ENCODE results near the gene PNPLA6.
"Not testable (repeated sequence)": the region's sequence is repeated elsewhere in the genome, so short reads cannot be mapped to it uniquely, and the experiment has no call there.

PNPLA6 gene

GRCh38 chr19:7556696-7557315 is 21.3 kb downstream of the PNPLA6 start:
- DNase-seq: no peak

- no peak for DNase-seq
Observed at GRCh38 chr19:7558667-7559066, 23.1 kb downstream of the PNPLA6 start.

- no peak for DNase-seq
Observed at GRCh38 chr19:7559102-7559501, 23.6 kb downstream of the PNPLA6 start.

GRCh38 chr19:7560255-7560654 is 24.7 kb downstream of the PNPLA6 start:
- no peak for DNase-seq

- DNase-seq: no peak
Observed at GRCh38 chr19:7561325-7561724, 25.8 kb downstream of the PNPLA6 start.

GRCh38 chr19:7562646-7563393 is 27.3 kb downstream of the PNPLA6 start:
- no peak for DNase-seq

- DNase-seq: no peak
Observed at GRCh38 chr19:7564866-7565265, 29.3 kb downstream of the PNPLA6 start.

- no peak for DNase-seq
Observed at GRCh38 chr19:7565332-7565731, 29.8 kb downstream of the PNPLA6 start.

GRCh38 chr19:7570761-7571160 is 35.2 kb downstream of the PNPLA6 start:
- DNase-seq: no peak

GRCh38 chr19:7575434-7576040 is 40.0 kb downstream of the PNPLA6 start:
- DNase-seq: peak; percentile 28

- DNase-seq: not testable (repeated sequence)
Observed at GRCh38 chr19:7577422-7577821, 41.9 kb downstream of the PNPLA6 start.

- DNase-seq: no peak
Observed at GRCh38 chr19:7578127-7578526, 42.6 kb downstream of the PNPLA6 start.

- no peak for DNase-seq
Observed at GRCh38 chr19:7579182-7579581, 43.7 kb downstream of the PNPLA6 start.

- no peak for DNase-seq
Observed at GRCh38 chr19:7582446-7582845, 46.9 kb downstream of the PNPLA6 start.

- DNase-seq: no peak
Observed at GRCh38 chr19:7589822-7590221, 54.3 kb downstream of the PNPLA6 start.

GRCh38 chr19:7590256-7590655 is 54.7 kb downstream of the PNPLA6 start:
- DNase-seq: no peak

GRCh38 chr19:7595466-7596133 is 60.1 kb downstream of the PNPLA6 start, which contains the start of gene CAMSAP3:
Gene CAMSAP3, plus strand, starts transcription at chr19:7595863. Its CDS starts 140 bp downstream, at chr19:7596003.
- DNase-seq: peak; percentile 53

GRCh38 chr19:7596211-7596937 is 60.9 kb downstream of the PNPLA6 start:
- no peak for DNase-seq

GRCh38 chr19:7597689-7598088 is 62.2 kb downstream of the PNPLA6 start:
- no peak for DNase-seq

- DNase-seq: no peak
Observed at GRCh38 chr19:7598180-7598579, 62.7 kb downstream of the PNPLA6 start.

GRCh38 chr19:7600721-7601120 is 65.2 kb downstream of the PNPLA6 start:
- DNase-seq: no peak

GRCh38 chr19:7602240-7602934 is 66.9 kb downstream of the PNPLA6 start:
- no peak for DNase-seq
